IPS-18c (cell line): ENCODE data around the gene RPS27L.
A peak's percentile ranks its signal among the peaks of the same experiment; 100 is the strongest.

Source experiments
- H3K4me3 ChIP-seq: 2 replicates; pipeline ENCODE4 v1.7.0; 2013; ENCODE audit warnings: low read depth, mild to moderate bottlenecking, low read length, moderate library complexity; ENCODE audit not compliant: insufficient read depth
- H3K9me3 ChIP-seq: one replicate; pipeline ENCODE4 v1.6.1; 2013; ENCODE audit warnings: mild to moderate bottlenecking, low read length, moderate library complexity; ENCODE audit not compliant: control insufficient read depth, insufficient read depth

The RPS27L gene

GRCh38 chr15:63160638-63161037 lies 3.4 kb upstream of the RPS27L start:
- no peak overlapping the region for H3K4me3 ChIP-seq
- no peaks in the 10 kb centered on the region for H3K9me3 ChIP-seq

GRCh38 chr15:63157891-63158431 lies 684 bp upstream of the RPS27L start:
- H3K9me3 ChIP-seq: no peaks in the 10 kb centered on the region
- peak overlapping the region; percentile 95 for H3K4me3 ChIP-seq

DNA sequence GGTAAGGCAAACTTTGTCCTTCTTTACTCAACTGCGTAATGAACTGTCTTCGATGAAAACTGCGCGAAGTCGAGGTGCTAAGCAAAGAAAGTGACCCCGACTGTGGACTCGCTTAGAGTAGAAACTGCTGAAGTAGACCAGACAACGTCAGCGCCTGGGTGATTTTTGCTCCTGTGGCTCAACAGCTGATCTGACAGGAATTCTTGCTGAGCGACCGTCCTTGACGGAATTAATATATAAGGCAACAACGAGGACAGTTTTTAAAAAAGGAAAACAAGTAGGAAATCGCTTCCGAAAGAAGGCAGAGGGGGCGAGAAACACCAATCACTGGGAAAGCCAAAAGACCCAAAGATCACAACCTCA lies 541 bp downstream of the RPS27L start:
- Histone ChIP-seq H3K9me3 (no peaks in the 10 kb centered on the region), H3K4me3 (peak overlapping the region; percentile 95)

DNA sequence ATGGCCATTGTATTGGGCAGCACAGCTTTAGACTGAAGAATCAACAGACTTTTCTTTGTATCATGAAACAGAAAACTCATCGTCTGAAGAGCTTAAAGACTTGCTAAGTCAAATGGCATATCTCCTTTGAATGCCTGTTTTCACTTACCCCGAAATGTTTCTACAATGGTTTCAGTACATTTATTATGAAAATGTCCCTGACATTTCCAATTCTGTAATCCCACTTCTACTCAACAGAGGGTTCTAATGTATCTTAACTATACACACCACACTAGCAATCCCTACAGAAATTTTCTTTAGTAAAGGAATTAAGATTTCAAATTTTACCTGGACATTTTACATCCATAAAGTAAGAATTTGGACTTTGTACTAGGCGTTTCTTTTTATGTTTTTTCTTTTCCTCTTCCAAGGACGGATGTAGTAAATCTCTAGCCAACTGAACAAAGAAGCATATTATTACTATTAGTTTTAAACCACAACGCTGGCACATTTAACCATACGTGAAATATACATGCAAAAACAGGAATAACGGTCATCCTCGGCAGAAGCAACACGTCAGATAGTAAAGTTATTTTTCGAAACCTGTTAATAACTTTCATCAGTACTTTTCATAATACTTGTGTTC lies 1.1 kb downstream of the RPS27L start:
- peak overlapping the region; percentile 95 for H3K4me3 ChIP-seq

GRCh38 chr15:63155486-63155885 lies 1.8 kb downstream of the RPS27L start:
- Histone ChIP-seq H3K4me3 (no peak overlapping the region), H3K9me3 (no peaks in the 10 kb centered on the region)

More for the DNA sequence above, 1.1 kb downstream of the RPS27L start:
- H3K9me3 ChIP-seq: no peaks in the 10 kb centered on the region

DNA sequence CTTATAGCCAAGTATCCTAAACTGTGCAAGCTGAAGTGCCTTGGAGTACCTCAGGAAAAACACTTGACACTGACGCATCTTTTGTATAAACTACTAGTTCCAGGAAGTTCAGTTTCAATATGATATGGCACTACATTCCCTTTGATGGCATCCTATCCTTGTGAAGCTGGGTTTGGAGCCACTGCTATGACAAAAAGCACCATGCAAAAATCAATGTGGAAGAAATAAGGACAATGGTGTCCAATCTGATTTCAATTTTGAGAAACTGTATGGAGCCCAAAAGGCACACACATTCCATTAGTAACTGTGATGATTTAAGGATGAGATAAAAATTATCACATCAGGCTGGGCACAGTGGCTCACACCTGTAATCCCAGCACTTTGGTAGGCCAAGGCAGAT lies 5.6 kb downstream of the RPS27L start:
- H3K4me3 ChIP-seq: no peak overlapping the region
- H3K9me3 ChIP-seq: no peaks in the 10 kb centered on the region

DNA sequence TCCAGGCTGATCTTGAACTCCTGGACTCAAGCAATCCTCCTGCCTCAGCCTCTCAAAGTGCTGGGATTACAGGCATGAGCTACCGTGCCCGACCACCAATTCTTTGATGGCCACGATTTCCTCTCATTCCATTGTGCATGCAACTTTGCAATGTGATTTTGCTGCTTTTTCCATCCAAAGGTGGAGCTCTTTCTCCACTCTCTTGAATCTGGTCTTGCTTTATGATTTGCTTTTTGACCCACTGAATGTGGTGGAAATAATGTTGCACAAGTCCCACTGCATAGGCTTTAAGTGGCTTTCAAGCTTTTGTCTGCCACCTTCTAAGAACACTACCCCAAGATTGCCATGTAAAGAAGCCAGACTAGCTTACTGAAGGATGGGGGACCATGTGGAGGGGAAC lies 10.6 kb downstream of the RPS27L start:
- H3K9me3 ChIP-seq: no peaks in the 10 kb centered on the region

DNA sequence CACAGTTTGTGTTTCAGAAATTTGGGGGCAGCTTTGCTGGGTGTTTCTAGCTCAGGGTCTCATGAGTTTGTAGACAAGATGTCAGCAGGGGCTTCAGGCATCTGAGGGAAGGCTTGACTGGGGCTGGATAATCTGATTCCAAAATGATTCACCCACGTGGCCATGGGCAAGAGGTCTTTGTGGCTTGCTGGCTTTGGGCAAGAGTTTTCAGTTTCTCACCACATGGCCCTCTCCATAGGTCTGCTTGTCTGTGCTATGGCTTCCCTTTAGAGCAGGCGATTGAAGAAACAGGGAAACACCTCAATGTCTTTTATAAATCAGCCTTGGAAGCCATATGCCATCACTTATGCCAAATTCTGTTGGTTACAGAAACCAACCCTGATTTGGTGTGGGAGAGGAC lies 11.9 kb downstream of the RPS27L start:
- no peaks in the 10 kb centered on the region for H3K9me3 ChIP-seq
- no peak overlapping the region for H3K4me3 ChIP-seq

More for the DNA sequence above, 10.6 kb downstream of the RPS27L start:
- H3K4me3 ChIP-seq: no peak overlapping the region

GRCh38 chr15:63140936-63141335 lies 16.3 kb downstream of the RPS27L start:
- Histone ChIP-seq H3K9me3 (no peaks in the 10 kb centered on the region), H3K4me3 (no peak overlapping the region)

- Histone ChIP-seq H3K4me3 (no peak overlapping the region), H3K9me3 (no peaks in the 10 kb centered on the region)
Measured at GRCh38 chr15:63136742-63137141, 20.5 kb downstream of the RPS27L start.

GRCh38 chr15:63135804-63136203 lies 21.5 kb downstream of the RPS27L start:
- Histone ChIP-seq H3K4me3 (no peak overlapping the region), H3K9me3 (no peaks in the 10 kb centered on the region)

- H3K4me3 ChIP-seq: no peak overlapping the region
- H3K9me3 ChIP-seq: no peaks in the 10 kb centered on the region
Measured at GRCh38 chr15:63135281-63135680, 22.0 kb downstream of the RPS27L start.

- Histone ChIP-seq H3K9me3 (no peaks in the 10 kb centered on the region), H3K4me3 (no peak overlapping the region)
Measured at GRCh38 chr15:63134245-63134985, 22.9 kb downstream of the RPS27L start.

DNA sequence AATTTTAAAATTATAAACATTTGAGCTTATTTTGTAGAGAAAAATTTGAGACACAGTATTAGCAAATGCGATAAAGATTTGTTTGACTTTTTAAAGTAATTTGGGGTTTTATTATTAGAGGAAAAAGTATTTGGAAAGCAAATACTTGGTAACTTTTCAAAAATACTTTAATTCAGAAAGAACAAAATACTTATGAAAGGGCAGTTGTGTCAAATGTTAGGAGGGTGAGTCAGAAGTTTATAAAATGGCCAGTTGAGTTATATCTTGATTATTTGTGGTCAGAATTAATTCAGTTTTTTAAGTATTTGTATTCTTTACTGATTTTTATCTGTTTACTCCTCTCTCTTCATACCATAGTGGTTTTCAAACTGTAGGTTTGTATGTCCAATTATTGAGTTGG lies 23.5 kb downstream of the RPS27L start:
- no peak overlapping the region for H3K4me3 ChIP-seq

GRCh38 chr15:63126726-63127125 lies 30.6 kb downstream of the RPS27L start:
- Histone ChIP-seq H3K9me3 (no peaks in the 10 kb centered on the region), H3K4me3 (no peak overlapping the region)

More for the DNA sequence above, 23.5 kb downstream of the RPS27L start:
- H3K9me3 ChIP-seq: no peaks in the 10 kb centered on the region

GRCh38 chr15:63124506-63124905 lies 32.8 kb downstream of the RPS27L start:
- H3K4me3 ChIP-seq: no peak overlapping the region
- H3K9me3 ChIP-seq: no peaks in the 10 kb centered on the region

- Histone ChIP-seq H3K4me3 (peak overlapping the region; percentile 91), H3K9me3 (no peaks in the 10 kb centered on the region)
Measured at GRCh38 chr15:63122002-63122875, 35.0 kb downstream of the RPS27L start.
